A172 (cell line): ENCODE data around the gene ABCC3. TPM values are rescaled to one million over a fixed set of nuclear protein-coding genes. Genes with fewer than 3 reads are reported as not detected.

Experiments used
- DNase-seq: peaks from one replicate; pipeline ENCODE4 v3.0.0-alpha.2; 2015; ENCODE audit warnings: low spot score
- total RNA-seq: library from RNA; depleted of rRNA; stranded (reverse); fragments of >200 nt; shearing (Covaris generic); gene quantifications from 2 replicates; pipeline ENCODE4 v1.2.3, GENCODE V29; 2014

Gene ABCC3
- total RNA-seq, 1 experiment from 2014 or later = 28.1 TPM

- DNase-seq = no peak
These were observed 6.7 kb upstream of the ABCC3 start for GRCh38 chr17:50627782-50628601.

GRCh38 chr17:50629902-50630301 is 4.8 kb upstream of the ABCC3 start:
- DNase-seq = no peak

GRCh38 chr17:50630524-50631194 is 4.0 kb upstream of the ABCC3 start:
- peak; percentile 55 for DNase-seq

GRCh38 chr17:50631195-50631907 is 3.3 kb upstream of the ABCC3 start:
- DNase-seq = peak; percentile 23

GRCh38 chr17:50631908-50632571 is 2.6 kb upstream of the ABCC3 start:
- DNase-seq = peak; percentile 36

GRCh38 chr17:50632637-50633036 is 2.0 kb upstream of the ABCC3 start:
- DNase-seq = no peak

- DNase-seq = no peak
These were observed 998 bp upstream of the ABCC3 start for GRCh38 chr17:50633683-50634082.

- no peak for DNase-seq
These were observed 442 bp downstream of the ABCC3 start for GRCh38 chr17:50634915-50635731.

- DNase-seq = no peak
These were observed 976 bp downstream of the ABCC3 start for GRCh38 chr17:50635732-50635981.

- no peak for DNase-seq
These were observed 1.5 kb downstream of the ABCC3 start for GRCh38 chr17:50635982-50636803.

GRCh38 chr17:50636804-50637195 is 2.1 kb downstream of the ABCC3 start:
- DNase-seq = no peak

- no peak for DNase-seq
These were observed 3.3 kb downstream of the ABCC3 start for GRCh38 chr17:50637829-50638605.

- DNase-seq = peak; percentile 92
These were observed 3.9 kb downstream of the ABCC3 start for GRCh38 chr17:50638606-50638965.

GRCh38 chr17:50638966-50639713 is 4.5 kb downstream of the ABCC3 start:
- DNase-seq = peak; percentile 100

- DNase-seq = peak; percentile 72
These were observed 6.1 kb downstream of the ABCC3 start for GRCh38 chr17:50640686-50641351.

- no peak for DNase-seq
These were observed 6.7 kb downstream of the ABCC3 start for GRCh38 chr17:50641357-50641756.

GRCh38 chr17:50642071-50642721 is 7.5 kb downstream of the ABCC3 start:
- DNase-seq = no peak
